Transverse colon (tissue), 4 donors: Measurements from ENCODE around the gene BASP1. TPM values are rescaled to one million over a fixed set of nuclear protein-coding genes. Genes with fewer than 3 reads are reported as not detected.

Source experiments
- DNase-seq: peaks from one replicate; pipeline ENCODE4 v3.0.0-alpha.2; 2019
- H3K27ac ChIP-seq, 4 donors: fragments of 200-600 bp; sonication (generic); 2 replicates each; pipeline ENCODE4 v1.5.1; 2016 to 2018; ENCODE audit warnings: inconsistent platforms in 4 of 4
- H3K27me3 ChIP-seq: fragments of 200-600 bp; sonication (generic); 2 replicates; pipeline ENCODE4 v1.5.1; 2017; ENCODE audit warnings: inconsistent platforms
- H3K36me3 ChIP-seq, 4 donors: fragments of 200-600 bp; sonication (generic); 2 replicates each; pipeline ENCODE4 v1.5.1; 2017 to 2019; ENCODE audit warnings: inconsistent platforms in 4 of 4
- H3K4me1 ChIP-seq, 4 donors: fragments of 200-600 bp; sonication (generic); 2 replicates each; pipeline ENCODE4 v1.5.1; 2017 to 2020; ENCODE audit warnings: inconsistent platforms in 4 of 4
- H3K4me3 ChIP-seq, 4 donors: fragments of 200-600 bp; sonication (generic); 1 replicate in 1 of 4; 2 replicates in 3 of 4; pipeline versions ENCODE4 v1.5.1 to v1.6.1; 2017 to 2019; ENCODE audit warnings: inconsistent platforms in 4 of 4
- H3K9me3 ChIP-seq, 2 donors: fragments of 200-600 bp; sonication (generic); 2 replicates each; pipeline ENCODE4 v1.5.1; 2017 to 2019; ENCODE audit warnings: inconsistent platforms in 2 of 2
- CTCF ChIP-seq, 5 experiments: fragments of 200-600 bp in 3 of 5; fragments of 450-650 bp in 2 of 5; sonication (generic) in 3 of 5; IDR thresholded peaks; 1 replicate in 2 of 5; 2 replicates in 3 of 5; pipeline ENCODE4 v1.5.1; 2016 to 2017; ENCODE audit warnings: antibody characterized with exemption in 5 of 5, inconsistent platforms in 3 of 5, mild to moderate bottlenecking in 2 of 5, moderate library complexity in 1 of 5
- EP300 ChIP-seq: sonication (generic); formaldehyde crosslinking; IDR thresholded peaks from one replicate; pipeline ENCODE4 v1.6.1; 2017; ENCODE audit warnings: antibody characterized with exemption, low read depth
- POLR2A ChIP-seq: fragments of 450-650 bp; IDR thresholded peaks from one replicate; pipeline ENCODE4 v1.6.1; 2016; ENCODE audit warnings: antibody characterized with exemption, mild to moderate bottlenecking, moderate library complexity
- POLR2AphosphoS5 ChIP-seq, 3 donors: sonication (generic); formaldehyde crosslinking; IDR thresholded peaks; one replicate each; pipeline ENCODE4 v1.6.1; 2016; ENCODE audit warnings: antibody characterized with exemption in 3 of 3
- WGBS, 2 donors: methylation state at CpG; one replicate each; pipeline ENCODE4 v1.1.5; 2018; ENCODE audit warnings: low coverage in 1 of 2; 5-methylcytosine and 5-hydroxymethylcytosine counted together
- in situ Hi-C, 4 donors: fragments of 200-750 bp; cut with MboI; loops; one replicate each; pipeline versions ENCODE4 v1.15.0 to v1.15.1; 2017; ENCODE audit warnings: low sequenced_read_pairs in 3 of 4, low pct_ligation_motif_present in 1 of 4, low pct_unique_long_range_greater_than_20kb in 1 of 4
- intact Hi-C: fragments of 100-400 bp; cut with DNase I; formaldehyde crosslinking; loops from one replicate; pipeline ENCODE4 v1.15.1; 2023; ENCODE audit warnings: low total_unique reads
- total RNA-seq, 4 donors: library from RNA; depleted of rRNA; stranded (reverse); fragments of >200 nt; gene quantifications; one replicate each; pipeline ENCODE4 v1.1.0, GENCODE V29; 2016

The BASP1 gene
- total RNA-seq, 4 donors from 2014 or later: 1.5 to 36.4 (median 9.2) TPM

- intact Hi-C loops (no loop called here), in situ Hi-C loops (no loop called here)
- TF ChIP-seq CTCF (IDR thresholded peaks at IDR 0.05) (no peak), EP300 (no peak), POLR2AphosphoS5 (IDR thresholded peaks at IDR 0.05) (no peak), POLR2A (no peak)
- WGBS, 2 donors: 83 to 95% methylated on average over 2 of the region's 2 CpGs
- Histone ChIP-seq H3K9me3 (no peaks in the 10 kb centered on the region), H3K4me1 (no peaks in the 10 kb centered on the region), H3K27me3 (no peaks in the 10 kb centered on the region), H3K27ac (no peak overlapping the region), H3K36me3 (no peaks in the 10 kb centered on the region), H3K4me3 (no peak overlapping the region)
- DNase-seq: no peak
These were observed 62.1 kb downstream of the BASP1 start for GRCh38 chr5:17279487-17279886.

- DNase-seq: peak; percentile 33
- H3K27ac ChIP-seq: no peak overlapping the region
- no peaks in the 10 kb centered on the region for H3K27me3 ChIP-seq
- intact Hi-C loops (no loop called here), in situ Hi-C loops (no loop called here)
- TF ChIP-seq POLR2AphosphoS5 (IDR thresholded peaks at IDR 0.05): no peak
- no peak overlapping the region for H3K4me3 ChIP-seq
- 50 to 56% methylated on average over 5 to 6 of the region's 6 CpGs for WGBS, 2 donors
- H3K9me3 ChIP-seq: no peaks in the 10 kb centered on the region
- H3K36me3 ChIP-seq: no peaks in the 10 kb centered on the region
- H3K4me1 ChIP-seq: no peaks in the 10 kb centered on the region
These were observed 65.1 kb downstream of the BASP1 start for GRCh38 chr5:17282283-17283120.

- intact Hi-C loops: no loop called here
- in situ Hi-C loops: no loop called here
- Histone ChIP-seq H3K4me3 (no peak overlapping the region), H3K27me3 (no peaks in the 10 kb centered on the region), H3K36me3 (no peaks in the 10 kb centered on the region), H3K9me3 (no peaks in the 10 kb centered on the region), H3K27ac (no peak overlapping the region), H3K4me1 (no peaks in the 10 kb centered on the region)
- whole genome bisulfite sequencing, 2 donors: 85% methylated on average over 2 of the region's 2 CpGs; no CpG with 5 or more reads in 1 of the 2 donors
- no peak for DNase-seq
- TF ChIP-seq POLR2AphosphoS5 (IDR thresholded peaks at IDR 0.05) (no peak), POLR2A (no peak), CTCF (IDR thresholded peaks at IDR 0.05) (no peak), EP300 (no peak)
These were observed 65.6 kb downstream of the BASP1 start for GRCh38 chr5:17283121-17283415.

GRCh38 chr5:17287501-17288155 is 70.2 kb downstream of the BASP1 start:
- in situ Hi-C loops (no loop called here), intact Hi-C loops (no loop called here)
- TF ChIP-seq POLR2AphosphoS5 (IDR thresholded peaks at IDR 0.05): no peak
- no peak for TF ChIP-seq POLR2A
- TF ChIP-seq EP300: no peak
- TF ChIP-seq CTCF (IDR thresholded peaks at IDR 0.05): no peak
- no peak for DNase-seq
- WGBS, 2 donors: 70 to 75% methylated on average over 3 to 4 of the region's 4 CpGs
- Histone ChIP-seq H3K27me3 (no peaks in the 10 kb centered on the region), H3K36me3 (no peaks in the 10 kb centered on the region), H3K4me3 (no peak overlapping the region), H3K4me1 (no peaks in the 10 kb centered on the region), H3K9me3 (no peaks in the 10 kb centered on the region), H3K27ac (no peak overlapping the region)
